ENCODE results near the gene TMEM121B. TPM values are rescaled to one million over a fixed set of nuclear protein-coding genes. Genes with fewer than 3 reads are reported as not detected.

TMEM121B gene
- polyA plus RNA-seq, 1 donor (not counting 4 experiments of a cell fraction or from before 2014, with no cell fraction given): not detected

- no peak for TF ChIP-seq EZH2 (IDR thresholded peaks at IDR 0.05; ENCODE audit: low read length)
- no peak for TF ChIP-seq CTCF (optimal IDR thresholded peaks at IDR 0.05 in 1 of 3, IDR thresholded peaks at IDR 0.05 in 1 of 3, conservative IDR thresholded peaks at IDR 0.05 in 1 of 3; ENCODE audit: extremely low read depth in 1 of 3, insufficient read depth in 2 of 3, low read length in 3 of 3)
- no peaks in the 10 kb centered on the region for H3K9me1 ChIP-seq (ENCODE audit: control insufficient read depth, extremely low read depth, insufficient read depth, low read length)
- dilution Hi-C loops (cut with MboI; ENCODE audit: extremely low pct_ligation_motif_present, low sequenced_read_pairs): no loop called here
- H3K27ac ChIP-seq (ENCODE audit: control insufficient read depth, insufficient read depth, low read length): peak overlapping the region; percentile 61
- peaks cover 0 to 2% of the 10 kb centered on the region in 2 experiments for H3K36me3 ChIP-seq (ENCODE audit: control insufficient read depth in 2 of 2, extremely low read depth in 1 of 2, insufficient read depth in 2 of 2, low read length in 2 of 2)
- peak overlapping the region; percentile 89 for H2AFZ ChIP-seq (ENCODE audit: control insufficient read depth, low read length)
- H4K20me1 ChIP-seq (ENCODE audit: control insufficient read depth, extremely low read depth, insufficient read depth, low read length): peaks cover 2% of the 10 kb centered on the region
- peaks cover 12% of the 10 kb centered on the region for H3K4me1 ChIP-seq (ENCODE audit: control insufficient read depth, extremely low read depth, insufficient read depth, low read length)
- FAIRE-seq (no peak), DNase-seq (ENCODE audit: low read depth, low spot score) (no peak)
- no peaks in the 10 kb centered on the region for H3K9me3 ChIP-seq (ENCODE audit: control insufficient read depth, low read depth, low read length)
- peaks cover 40% of the 10 kb centered on the region for H3K79me2 ChIP-seq (ENCODE audit: control insufficient read depth, insufficient read depth, low read length)
- H3K4me2 ChIP-seq (ENCODE audit: control insufficient read depth, extremely low read depth, insufficient read depth, low read depth, low read length): peak overlapping the region; percentile 90
- H3K9ac ChIP-seq (ENCODE audit: control insufficient read depth, extremely low read depth, insufficient read depth, low read length): peak overlapping the region; percentile 76
- H3K4me3 ChIP-seq (ENCODE audit: control insufficient read depth in 2 of 3, extremely low read depth in 1 of 3, insufficient read depth in 2 of 3, low read depth in 1 of 3, low read length in 3 of 3): peak overlapping the region; percentile 56 to 83 (median 80)
- H3K27me3 ChIP-seq (ENCODE audit: control insufficient read depth, extremely low read depth, insufficient read depth, low read length): no peaks in the 10 kb centered on the region
These were observed 37.0 kb upstream of the TMEM121B start for GRCh38 chr22:17158176-17158567.

GRCh38 chr22:17157714-17158113 is 36.6 kb upstream of the TMEM121B start:
- no peak overlapping the region for H3K4me3 ChIP-seq (ENCODE audit: control insufficient read depth in 2 of 3, extremely low read depth in 1 of 3, insufficient read depth in 2 of 3, low read depth in 1 of 3, low read length in 3 of 3)
- TF ChIP-seq CTCF (optimal IDR thresholded peaks at IDR 0.05 in 1 of 3, IDR thresholded peaks at IDR 0.05 in 1 of 3, conservative IDR thresholded peaks at IDR 0.05 in 1 of 3; ENCODE audit: extremely low read depth in 1 of 3, insufficient read depth in 2 of 3, low read length in 3 of 3) (no peak), EZH2 (IDR thresholded peaks at IDR 0.05; ENCODE audit: low read length) (no peak)
- FAIRE-seq (no peak), DNase-seq (ENCODE audit: low read depth, low spot score) (no peak)
- H3K9me3 ChIP-seq (ENCODE audit: control insufficient read depth, low read depth, low read length): no peaks in the 10 kb centered on the region
- H3K4me1 ChIP-seq (ENCODE audit: control insufficient read depth, extremely low read depth, insufficient read depth, low read length): peaks cover 12% of the 10 kb centered on the region
- no peak overlapping the region for H3K9ac ChIP-seq (ENCODE audit: control insufficient read depth, extremely low read depth, insufficient read depth, low read length)
- dilution Hi-C loops (cut with MboI; ENCODE audit: extremely low pct_ligation_motif_present, low sequenced_read_pairs): no loop called here
- H3K27ac ChIP-seq (ENCODE audit: control insufficient read depth, insufficient read depth, low read length): no peak overlapping the region
- H3K36me3 ChIP-seq (ENCODE audit: control insufficient read depth in 2 of 2, extremely low read depth in 1 of 2, insufficient read depth in 2 of 2, low read length in 2 of 2): peaks cover 2 to 3% of the 10 kb centered on the region in 2 experiments
- H3K27me3 ChIP-seq (ENCODE audit: control insufficient read depth, extremely low read depth, insufficient read depth, low read length): no peaks in the 10 kb centered on the region
- H4K20me1 ChIP-seq (ENCODE audit: control insufficient read depth, extremely low read depth, insufficient read depth, low read length): peaks cover 2% of the 10 kb centered on the region
- H3K79me2 ChIP-seq (ENCODE audit: control insufficient read depth, insufficient read depth, low read length): peaks cover 44% of the 10 kb centered on the region
- H3K4me2 ChIP-seq (ENCODE audit: control insufficient read depth, extremely low read depth, insufficient read depth, low read depth, low read length): peak overlapping the region; percentile 90
- H2AFZ ChIP-seq (ENCODE audit: control insufficient read depth, low read length): no peak overlapping the region
- no peaks in the 10 kb centered on the region for H3K9me1 ChIP-seq (ENCODE audit: control insufficient read depth, extremely low read depth, insufficient read depth, low read length)

All from keratinocyte (primary cell).